IMR-90 (cell line): Measurements from ENCODE around the gene RPH3AL. TPM values are rescaled to one million over a fixed set of nuclear protein-coding genes. Genes with fewer than 3 reads are reported as not detected.
A peak's percentile ranks its signal among the peaks of the same experiment; 100 is the strongest.

Experiments
- ATAC-seq: fragments of 200-7000 bp; cut with Tn5 transposase; 2 replicates; pipeline ENCODE4 v1.9.1; 2020; ENCODE audit warnings: low read depth, mild to moderate bottlenecking, moderate library complexity
- BruUV-seq: library from RNA; stranded (reverse); fragments of 400-500 nt; replicated peaks from 2 replicates; lab custom pipeline; 2021; lab: Mats Ljungman, UMichigan
- CTCF ChIA-PET: fragments of 300-600 bp; formaldehyde crosslinking; extraction: SDS; loops from one replicate; lab custom pipeline; 2021; ENCODE audit warnings: antibody characterized with exemption; lab: Yijun Ruan, JAX
- POLR2A ChIA-PET: fragments of 300-600 bp; sonication (Branson Sonifier 250); formaldehyde crosslinking; loops from one replicate; lab custom pipeline; 2022; ENCODE audit warnings: antibody characterized with exemption; ENCODE audit not compliant: unreplicated experiment; lab: Charles Lee
- DNase-seq: peaks from one replicate; pipeline ENCODE4 v3.0.0; 2013
- H2AFZ ChIP-seq: replicated peaks from 2 replicates; pipeline ENCODE3; 2013; ENCODE audit warnings: low read length, mild to moderate bottlenecking; ENCODE audit not compliant: poor library complexity
- H2AK5ac ChIP-seq: 2 replicates; pipeline ENCODE4 v1.6.1; 2013; ENCODE audit warnings: low read depth, low read length, inconsistent platforms
- H2AK9ac ChIP-seq: replicated peaks from 2 replicates; pipeline ENCODE3; 2013; ENCODE audit warnings: mild to moderate bottlenecking, low read depth, low read length, moderate library complexity; ENCODE audit not compliant: poor library complexity
- H2BK120ac ChIP-seq: 2 replicates; pipeline ENCODE4 v1.6.1; 2013; ENCODE audit warnings: low read depth, low read length, inconsistent platforms
- H2BK15ac ChIP-seq: 3 replicates; pipeline ENCODE4 v1.6.1; 2013; ENCODE audit warnings: low read depth, low read length, inconsistent platforms
- H2BK20ac ChIP-seq: 2 replicates; pipeline ENCODE4 v1.6.1; 2013; ENCODE audit warnings: low read depth, mild to moderate bottlenecking, inconsistent platforms, low read length, moderate library complexity
- H2BK5ac ChIP-seq: 2 replicates; pipeline ENCODE4 v1.6.1; 2013; ENCODE audit warnings: mild to moderate bottlenecking, low read depth, low read length, inconsistent platforms; ENCODE audit not compliant: poor library complexity, severe bottlenecking
- H3K14ac ChIP-seq: replicated peaks from 2 replicates; pipeline ENCODE4 v1.6.1; 2013; ENCODE audit warnings: low read depth, low read length, inconsistent platforms
- H3K18ac ChIP-seq: 2 replicates; pipeline ENCODE4 v1.6.1; 2013; ENCODE audit warnings: low read depth, low read length, control low read depth
- H3K23ac ChIP-seq: 2 replicates; pipeline ENCODE4 v1.6.1; 2013; ENCODE audit warnings: low read depth, low read length, inconsistent platforms
- H3K27ac ChIP-seq: 2 replicates; pipeline ENCODE4 v1.5.1; 2013; ENCODE audit warnings: mild to moderate bottlenecking, control low read depth, low read length; ENCODE audit not compliant: insufficient read depth
- H3K27me3 ChIP-seq: 2 replicates; pipeline ENCODE4 v1.6.1; 2013; ENCODE audit warnings: low read length; ENCODE audit not compliant: control insufficient read depth, insufficient read depth
- H3K36me3 ChIP-seq: 2 replicates; pipeline ENCODE4 v1.6.1; 2013; ENCODE audit warnings: low read length, mixed read lengths; ENCODE audit not compliant: control insufficient read depth, insufficient read depth
- H3K4ac ChIP-seq: 2 replicates; pipeline ENCODE4 v1.6.1; 2013; ENCODE audit warnings: low read depth, low read length, inconsistent platforms
- H3K4me1 ChIP-seq: 2 replicates; pipeline ENCODE4 v1.6.1; 2013; ENCODE audit warnings: low read length, mixed read lengths; ENCODE audit not compliant: control insufficient read depth, insufficient read depth
- H3K4me2 ChIP-seq: 2 replicates; pipeline ENCODE4 v1.6.1; 2013; ENCODE audit warnings: low read depth, mild to moderate bottlenecking, control low read depth, low read length, moderate library complexity
- H3K4me3 ChIP-seq: 2 replicates; pipeline ENCODE4 v1.5.1; 2013; ENCODE audit warnings: low read depth, mild to moderate bottlenecking, control low read depth, low read length, moderate library complexity; ENCODE audit not compliant: insufficient read depth
- H3K56ac ChIP-seq: 2 replicates; pipeline ENCODE4 v1.6.1; 2013; ENCODE audit warnings: low read length, inconsistent platforms; ENCODE audit not compliant: insufficient read depth; ENCODE audit errors: extremely low read depth
- H3K79me1 ChIP-seq, 2 experiments: 2 replicates each; pipeline ENCODE4 v1.6.1; 2013; ENCODE audit warnings: low read length in 2 of 2, inconsistent platforms in 1 of 2, low read depth in 1 of 2
- H3K9ac ChIP-seq: 2 replicates; pipeline ENCODE4 v1.6.1; 2013; ENCODE audit warnings: low read depth, low read length, control low read depth
- H3K9me1 ChIP-seq: 2 replicates; pipeline ENCODE4 v1.6.1; 2013; ENCODE audit warnings: low read length, inconsistent platforms; ENCODE audit not compliant: insufficient read depth
- H3K9me3 ChIP-seq: 2 replicates; pipeline ENCODE4 v1.6.1; 2013; ENCODE audit warnings: low read length; ENCODE audit not compliant: control insufficient read depth, insufficient read depth
- H4K20me1 ChIP-seq: 2 replicates; pipeline ENCODE4 v1.6.1; 2013; ENCODE audit warnings: low read length, inconsistent platforms; ENCODE audit not compliant: insufficient read depth
- H4K5ac ChIP-seq: 2 replicates; pipeline ENCODE4 v1.6.1; 2013; ENCODE audit warnings: mild to moderate bottlenecking, low read depth, low read length, control low read depth
- H4K8ac ChIP-seq, 2 experiments: 2 replicates each; pipeline ENCODE4 v1.6.1; 2013; ENCODE audit warnings: low read depth in 2 of 2, low read length in 2 of 2, control low read depth in 1 of 2, inconsistent platforms in 1 of 2
- H4K91ac ChIP-seq: 2 replicates; pipeline ENCODE4 v1.6.1; 2013; ENCODE audit warnings: low read depth, low read length, inconsistent platforms; ENCODE audit not compliant: insufficient read depth
- CHD1 ChIP-seq: IDR thresholded peaks from 2 replicates; pipeline ENCODE4 v1.6.1; 2012; ENCODE audit warnings: low read depth, low read length, improper control_type of control experiment
- POLR2A ChIP-seq: IDR thresholded peaks from 2 replicates; pipeline ENCODE4 v1.6.1; 2012; ENCODE audit warnings: mild to moderate bottlenecking, low read depth, low read length
- WGBS, 2 experiments: methylation state at CpG; one replicate each; pipeline versions ENCODE4 v1.1.5 to v1.1.7; 2013; ENCODE audit warnings: missing lambda C conversion rate in 2 of 2; ENCODE audit not compliant: insufficient read length in 1 of 2; ENCODE audit errors: extremely low coverage in 2 of 2; 5-methylcytosine and 5-hydroxymethylcytosine counted together
- dilution Hi-C: fragments of 300-500 bp; cut with HindIII; formaldehyde crosslinking; loops from one replicate; pipeline ENCODE4 v1.14.3; 2018; ENCODE audit warnings: low sequenced_read_pairs; ENCODE audit not compliant: unreplicated experiment
- in situ Hi-C: fragments of 300-500 bp; cut with MboI; formaldehyde crosslinking; loops from 3 replicates; pipeline ENCODE4 v1.14.3; 2019; ENCODE audit warnings: low sequenced_read_pairs, inconsistent platforms, mixed read lengths
- intact Hi-C: fragments of 100-400 bp; cut with micrococcal nuclease; formaldehyde crosslinking; loops from 2 replicates; pipeline ENCODE4 v1.10.0; 2022
- polyA plus RNA-seq, 3 experiments: library from polyadenylated mRNA; depleted of rRNA; stranded (reverse); fragments of >200 nt; gene quantifications; 2 replicates each; pipeline ENCODE4 v1.2.3, GENCODE V29; 2012; ENCODE audit warnings: low replicate concordance in 1 of 3
- total RNA-seq: library from RNA; depleted of rRNA; stranded (reverse); fragments of >200 nt; gene quantifications from 2 replicates; pipeline ENCODE4 v1.2.3, GENCODE V29; 2012

RPH3AL gene
- total and polyA plus RNA-seq, 2 of the 4 experiments (the other 2 are of a cell fraction), result 1.8 to 2.5 TPM

GRCh38 chr17:320139-320538, 32.5 kb downstream of the RPH3AL start:
- no TSS peak for BruUV-seq
- no peak overlapping the region for H2AK5ac ChIP-seq
- no peak overlapping the region for H2AK9ac ChIP-seq
- H3K4ac ChIP-seq, result no peak overlapping the region
- DNase-seq, result peak; percentile 18
- no peak overlapping the region for H2BK20ac ChIP-seq
- no peak overlapping the region for H3K27ac ChIP-seq
- no peaks in the 10 kb centered on the region for H3K9me1 ChIP-seq
- H4K8ac ChIP-seq, result no peak overlapping the region
- in situ Hi-C loops (no loop called here), dilution Hi-C loops (no loop called here), intact Hi-C loops (no loop called here)
- H4K5ac ChIP-seq, result no peak overlapping the region
- H2BK5ac ChIP-seq, result no peak overlapping the region
- 0 out of 2 replicates have a peak, but pooled peaks have one; percentile 29 for ATAC-seq
- H3K36me3 ChIP-seq, result no peaks in the 10 kb centered on the region
- ChIA-PET CTCF (no interaction called here), POLR2A (no interaction called here)
- H3K27me3 ChIP-seq, result peaks cover 32% of the 10 kb centered on the region
- no peak overlapping the region for H2BK15ac ChIP-seq
- H4K20me1 ChIP-seq, result no peaks in the 10 kb centered on the region
- no peaks in the 10 kb centered on the region for H3K79me1 ChIP-seq
- H3K4me1 ChIP-seq, result no peaks in the 10 kb centered on the region
- no peak overlapping the region for H3K23ac ChIP-seq
- no peak overlapping the region for H3K18ac ChIP-seq
- H3K4me3 ChIP-seq, result no peak overlapping the region
- H3K9ac ChIP-seq, result no peak overlapping the region
- WGBS, 2 experiments, result 16% methylated on average over 3 of the region's 9 CpGs; no CpG with 5 or more reads in 1 of the 2 experiments
- no peak overlapping the region for H3K56ac ChIP-seq
- H3K14ac ChIP-seq, result no peak overlapping the region
- H3K4me2 ChIP-seq, result no peak overlapping the region
- H2BK120ac ChIP-seq, result no peak overlapping the region
- H3K9me3 ChIP-seq, result peaks cover 5% of the 10 kb centered on the region; the same call in 1 of the 2 replicates
- TF ChIP-seq CHD1, result no peak
- TF ChIP-seq POLR2A, result no peak
- no peak overlapping the region for H4K91ac ChIP-seq
- no peak overlapping the region for H2AFZ ChIP-seq
